ENCODE data around the gene RPTOR. TPM values are rescaled to one million over a fixed set of nuclear protein-coding genes. Genes with fewer than 3 reads are reported as not detected.
"Not testable (repeated sequence)": the region's sequence is repeated elsewhere in the genome, so short reads cannot be mapped to it uniquely, and the experiment has no call there.

The RPTOR gene
- polyA plus RNA-seq, 1 donor from 2014 or later: 8.0 TPM

DNA sequence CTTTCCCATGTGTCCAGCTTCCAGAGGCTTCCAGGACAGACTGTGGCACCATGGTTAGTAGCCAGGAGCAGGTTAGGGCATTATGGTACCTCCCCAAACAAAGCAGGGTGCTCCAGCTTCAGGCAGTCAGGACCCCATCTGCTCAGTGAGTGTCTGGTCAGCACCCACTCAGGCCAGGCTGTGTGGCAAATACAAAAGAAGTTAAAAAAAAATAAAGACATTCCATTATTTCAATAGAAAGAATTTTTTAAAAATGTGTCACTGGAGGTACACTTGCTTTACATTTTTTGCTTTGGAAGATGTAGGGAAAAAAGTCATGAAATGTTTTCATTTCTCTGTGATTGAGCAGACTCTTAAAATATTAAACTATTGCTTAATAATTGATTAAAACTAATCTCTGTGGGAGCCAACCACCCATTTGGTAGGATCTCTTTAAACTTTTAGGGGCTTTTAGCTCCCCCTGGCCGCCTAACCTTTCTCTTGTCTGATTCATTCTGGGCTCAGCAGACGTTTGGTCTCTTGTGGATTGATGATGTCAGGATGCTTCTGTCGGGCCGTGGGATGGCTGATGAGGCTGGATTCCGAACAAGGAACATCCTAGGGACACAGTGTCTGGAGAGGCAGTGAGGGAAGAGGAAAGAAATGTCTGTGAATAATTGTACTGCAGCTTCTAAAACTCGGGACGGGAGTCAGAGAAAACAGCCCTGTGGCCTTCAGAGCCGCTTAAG, 39.8 kb upstream of the RPTOR start:
- no peak overlapping the region for H3K4me2 ChIP-seq (ENCODE audit: low read length)
- H3K9me3 ChIP-seq (ENCODE audit: low read length): no peaks in the 10 kb centered on the region
- H3K36me3 ChIP-seq (ENCODE audit: insufficient read depth, low read length): no peaks in the 10 kb centered on the region
- H2AFZ ChIP-seq (ENCODE audit: low read depth, low read length): no peak overlapping the region
- no peaks in the 10 kb centered on the region for H4K20me1 ChIP-seq (ENCODE audit: insufficient read depth)
- no peak overlapping the region for H3K27ac ChIP-seq (ENCODE audit: low read length)
- no peaks in the 10 kb centered on the region for H3K27me3 ChIP-seq (ENCODE audit: insufficient read depth, low read depth, low read length)
- no peak overlapping the region for H3K9ac ChIP-seq (ENCODE audit: low read length)
- H3K79me2 ChIP-seq (replicated peaks; ENCODE audit: insufficient read depth, low read length): no peaks in the 10 kb centered on the region
- H3K9me2 ChIP-seq (ENCODE audit: insufficient read depth, low read length): no peaks in the 10 kb centered on the region
- no peak for TF ChIP-seq EZH2 (IDR thresholded peaks at IDR 0.05; ENCODE audit: borderline replicate concordance, insufficient read depth, low read length, poor library complexity, severe bottlenecking)
- TF ChIP-seq EP300 (conservative IDR thresholded peaks at IDR 0.05; ENCODE audit: poor library complexity, severe bottlenecking): no peak
- TF ChIP-seq, protein P1, sequence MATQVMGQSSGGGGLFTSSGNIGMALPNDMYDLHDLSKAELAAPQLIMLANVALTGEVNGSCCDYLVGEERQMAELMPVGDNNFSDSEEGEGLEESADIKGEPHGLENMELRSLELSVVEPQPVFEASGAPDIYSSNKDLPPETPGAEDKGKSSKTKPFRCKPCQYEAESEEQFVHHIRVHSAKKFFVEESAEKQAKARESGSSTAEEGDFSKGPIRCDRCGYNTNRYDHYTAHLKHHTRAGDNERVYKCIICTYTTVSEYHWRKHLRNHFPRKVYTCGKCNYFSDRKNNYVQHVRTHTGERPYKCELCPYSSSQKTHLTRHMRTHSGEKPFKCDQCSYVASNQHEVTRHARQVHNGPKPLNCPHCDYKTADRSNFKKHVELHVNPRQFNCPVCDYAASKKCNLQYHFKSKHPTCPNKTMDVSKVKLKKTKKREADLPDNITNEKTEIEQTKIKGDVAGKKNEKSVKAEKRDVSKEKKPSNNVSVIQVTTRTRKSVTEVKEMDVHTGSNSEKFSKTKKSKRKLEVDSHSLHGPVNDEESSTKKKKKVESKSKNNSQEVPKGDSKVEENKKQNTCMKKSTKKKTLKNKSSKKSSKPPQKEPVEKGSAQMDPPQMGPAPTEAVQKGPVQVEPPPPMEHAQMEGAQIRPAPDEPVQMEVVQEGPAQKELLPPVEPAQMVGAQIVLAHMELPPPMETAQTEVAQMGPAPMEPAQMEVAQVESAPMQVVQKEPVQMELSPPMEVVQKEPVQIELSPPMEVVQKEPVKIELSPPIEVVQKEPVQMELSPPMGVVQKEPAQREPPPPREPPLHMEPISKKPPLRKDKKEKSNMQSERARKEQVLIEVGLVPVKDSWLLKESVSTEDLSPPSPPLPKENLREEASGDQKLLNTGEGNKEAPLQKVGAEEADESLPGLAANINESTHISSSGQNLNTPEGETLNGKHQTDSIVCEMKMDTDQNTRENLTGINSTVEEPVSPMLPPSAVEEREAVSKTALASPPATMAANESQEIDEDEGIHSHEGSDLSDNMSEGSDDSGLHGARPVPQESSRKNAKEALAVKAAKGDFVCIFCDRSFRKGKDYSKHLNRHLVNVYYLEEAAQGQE (IDR thresholded peaks at IDR 0.05; ENCODE audit: borderline replicate concordance): no peak
- no peak for TF ChIP-seq TAF1 (IDR thresholded peaks at IDR 0.05; ENCODE audit: low read depth)
- TF ChIP-seq, protein P2, sequence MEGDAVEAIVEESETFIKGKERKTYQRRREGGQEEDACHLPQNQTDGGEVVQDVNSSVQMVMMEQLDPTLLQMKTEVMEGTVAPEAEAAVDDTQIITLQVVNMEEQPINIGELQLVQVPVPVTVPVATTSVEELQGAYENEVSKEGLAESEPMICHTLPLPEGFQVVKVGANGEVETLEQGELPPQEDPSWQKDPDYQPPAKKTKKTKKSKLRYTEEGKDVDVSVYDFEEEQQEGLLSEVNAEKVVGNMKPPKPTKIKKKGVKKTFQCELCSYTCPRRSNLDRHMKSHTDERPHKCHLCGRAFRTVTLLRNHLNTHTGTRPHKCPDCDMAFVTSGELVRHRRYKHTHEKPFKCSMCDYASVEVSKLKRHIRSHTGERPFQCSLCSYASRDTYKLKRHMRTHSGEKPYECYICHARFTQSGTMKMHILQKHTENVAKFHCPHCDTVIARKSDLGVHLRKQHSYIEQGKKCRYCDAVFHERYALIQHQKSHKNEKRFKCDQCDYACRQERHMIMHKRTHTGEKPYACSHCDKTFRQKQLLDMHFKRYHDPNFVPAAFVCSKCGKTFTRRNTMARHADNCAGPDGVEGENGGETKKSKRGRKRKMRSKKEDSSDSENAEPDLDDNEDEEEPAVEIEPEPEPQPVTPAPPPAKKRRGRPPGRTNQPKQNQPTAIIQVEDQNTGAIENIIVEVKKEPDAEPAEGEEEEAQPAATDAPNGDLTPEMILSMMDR (IDR thresholded peaks at IDR 0.05; ENCODE audit: poor library complexity, severe bottlenecking): no peak
- no peak for TF ChIP-seq MXI1 (conservative IDR thresholded peaks at IDR 0.05; ENCODE audit: poor library complexity, severe bottlenecking)
- no peak for TF ChIP-seq SMC3 (conservative IDR thresholded peaks at IDR 0.05; ENCODE audit: poor library complexity)
- no peak for TF ChIP-seq POLR2AphosphoS5 (IDR thresholded peaks at IDR 0.05)
- no peak overlapping the region for H3K4me3 ChIP-seq (ENCODE audit: low read length)
- no peaks in the 10 kb centered on the region for H3F3A ChIP-seq (ENCODE audit: insufficient read depth, low read length, poor library complexity, severe bottlenecking)

DNA sequence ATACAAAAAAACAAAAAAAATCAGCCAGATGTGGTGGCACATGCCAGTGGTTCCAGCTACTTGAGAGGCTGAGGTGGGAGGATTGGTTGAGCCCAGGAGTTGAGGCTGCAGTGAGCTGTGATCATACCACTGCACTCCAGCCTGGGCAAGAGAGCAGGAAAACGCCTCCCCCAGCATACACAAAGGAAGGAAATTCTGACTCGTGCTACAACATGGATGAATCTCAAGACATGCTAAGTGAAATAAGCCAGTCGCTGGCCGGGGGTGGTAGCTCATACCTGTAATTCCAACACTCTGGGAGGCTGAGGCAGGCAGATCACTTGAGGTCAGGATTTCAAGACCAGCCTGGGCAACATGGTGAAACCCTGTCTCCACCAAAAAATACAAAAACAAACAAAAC, 37.5 kb upstream of the RPTOR start:
- H4K20me1 ChIP-seq (ENCODE audit: insufficient read depth); H3K36me3 ChIP-seq (ENCODE audit: insufficient read depth, low read length); H3K4me3 ChIP-seq (ENCODE audit: low read length); H3K27ac ChIP-seq (ENCODE audit: low read length); H2AFZ ChIP-seq (ENCODE audit: low read depth, low read length); H3K9me3 ChIP-seq (ENCODE audit: low read length); H3K27me3 ChIP-seq (ENCODE audit: insufficient read depth, low read depth, low read length); H3F3A ChIP-seq (ENCODE audit: insufficient read depth, low read length, poor library complexity, severe bottlenecking); H3K9ac ChIP-seq (ENCODE audit: low read length); H3K4me2 ChIP-seq (ENCODE audit: low read length); H3K9me2 ChIP-seq (ENCODE audit: insufficient read depth, low read length); H3K79me2 ChIP-seq (replicated peaks; ENCODE audit: insufficient read depth, low read length): not testable (repeated sequence)

DNA sequence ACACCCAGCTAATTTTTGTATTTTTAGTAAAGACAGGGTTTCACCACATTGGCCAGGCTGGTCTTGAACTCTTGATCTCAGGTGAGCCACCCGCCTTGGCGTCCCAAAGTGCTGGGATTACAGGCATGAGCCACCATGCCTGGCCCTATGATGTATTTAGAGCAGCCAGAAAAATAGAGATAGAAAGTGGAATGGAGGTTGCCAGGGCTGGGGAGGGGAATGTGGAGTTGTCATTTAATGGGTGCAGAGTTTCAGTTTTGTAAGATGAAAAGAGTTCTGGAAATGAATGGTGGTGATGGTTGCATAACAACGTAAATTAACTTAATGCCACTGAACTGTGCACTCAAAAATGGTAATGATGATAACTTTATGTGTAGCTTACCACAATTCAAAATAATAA, 36.7 kb upstream of the RPTOR start:
- no peak overlapping the region for H3K4me3 ChIP-seq (ENCODE audit: low read length)
- H3K27me3 ChIP-seq (ENCODE audit: insufficient read depth, low read depth, low read length): no peaks in the 10 kb centered on the region
- no peak overlapping the region for H3K27ac ChIP-seq (ENCODE audit: low read length)
- no peaks in the 10 kb centered on the region for H3F3A ChIP-seq (ENCODE audit: insufficient read depth, low read length, poor library complexity, severe bottlenecking)
- TF ChIP-seq, protein P2 (IDR thresholded peaks at IDR 0.05; ENCODE audit: poor library complexity, severe bottlenecking): no peak
- TF ChIP-seq MXI1 (conservative IDR thresholded peaks at IDR 0.05; ENCODE audit: poor library complexity, severe bottlenecking): no peak
- no peak for TF ChIP-seq RAD21 (conservative IDR thresholded peaks at IDR 0.05)
- no peak for TF ChIP-seq SMC3 (conservative IDR thresholded peaks at IDR 0.05; ENCODE audit: poor library complexity)
- TF ChIP-seq POLR2AphosphoS5 (IDR thresholded peaks at IDR 0.05): no peak
- TF ChIP-seq TAF1 (IDR thresholded peaks at IDR 0.05; ENCODE audit: low read depth): no peak
- no peak for TF ChIP-seq EP300 (conservative IDR thresholded peaks at IDR 0.05; ENCODE audit: poor library complexity, severe bottlenecking)
- no peak for TF ChIP-seq EZH2 (IDR thresholded peaks at IDR 0.05; ENCODE audit: borderline replicate concordance, insufficient read depth, low read length, poor library complexity, severe bottlenecking)
- TF ChIP-seq, protein P1 (IDR thresholded peaks at IDR 0.05; ENCODE audit: borderline replicate concordance): no peak
- H4K20me1 ChIP-seq (ENCODE audit: insufficient read depth): no peaks in the 10 kb centered on the region
- H3K9ac ChIP-seq (ENCODE audit: low read length): no peak overlapping the region
- H3K79me2 ChIP-seq (replicated peaks; ENCODE audit: insufficient read depth, low read length): no peaks in the 10 kb centered on the region
- no peaks in the 10 kb centered on the region for H3K36me3 ChIP-seq (ENCODE audit: insufficient read depth, low read length)
- H3K9me3 ChIP-seq (ENCODE audit: low read length): no peaks in the 10 kb centered on the region
- H2AFZ ChIP-seq (ENCODE audit: low read depth, low read length): no peak overlapping the region
- no peak overlapping the region for H3K4me2 ChIP-seq (ENCODE audit: low read length)
- no peaks in the 10 kb centered on the region for H3K9me2 ChIP-seq (ENCODE audit: insufficient read depth, low read length)
